Measurements from ENCODE around the gene PSMG4. TPM values are rescaled to one million over a fixed set of nuclear protein-coding genes. Genes with fewer than 3 reads are reported as not detected.

PSMG4 gene
- total RNA-seq, 1 experiment from 2014 or later, result 35.0 TPM

- no TSS peak for BruUV-seq (replicated peaks)
- H2AFZ ChIP-seq (ENCODE audit: low read depth, low read length, poor library complexity, severe bottlenecking), result no peak overlapping the region
- H3K4me3 ChIP-seq (replicated peaks in 1 of 2; ENCODE audit: low read depth in 1 of 2, low read length in 2 of 2), result no peak overlapping the region
- ChIA-PET RAD21 (ENCODE audit: low non-redundant PET in 1 of 2, low total read pairs in 2 of 2, uncharacterized antibody in 2 of 2, unreplicated experiment in 2 of 2) (no interaction called here), CTCF (no interaction called here), POLR2A (no interaction called here)
- no peak overlapping the region for H3K27ac ChIP-seq (ENCODE audit: low read depth, low read length)
- peaks cover 26% of the 10 kb centered on the region; the same call in 1 of the 2 replicates for H3K79me2 ChIP-seq (ENCODE audit: insufficient read depth, low read length)
- no peaks in the 10 kb centered on the region for H3K4me1 ChIP-seq (ENCODE audit: control insufficient read depth in 1 of 2, insufficient read depth in 2 of 2, low read length in 2 of 2)
- no peak overlapping the region for H3K9ac ChIP-seq (ENCODE audit: low read length)
- no peak overlapping the region for H3K4me2 ChIP-seq (ENCODE audit: low read length)
- ATAC-seq (no peak), DNase-seq (ENCODE audit: low read depth, low spot score) (no peak)
- H3K36me3 ChIP-seq (ENCODE audit: control insufficient read depth in 1 of 2, insufficient read depth in 2 of 2, low read length in 2 of 2), result peaks cover 6 to 11% of the 10 kb centered on the region in 2 experiments; a peak in 3 of 4 replicates
- no peaks in the 10 kb centered on the region for H3K27me3 ChIP-seq (ENCODE audit: insufficient read depth, low read length)
- TF ChIP-seq EZH2 (IDR thresholded peaks at IDR 0.05) (no peak), REST (IDR thresholded peaks at IDR 0.05; ENCODE audit: low read depth) (no peak), SP1 (IDR thresholded peaks at IDR 0.05; ENCODE audit: low read depth) (no peak), FOSL1 (IDR thresholded peaks at IDR 0.05; ENCODE audit: low read depth) (no peak), CEBPB (IDR thresholded peaks at IDR 0.05; ENCODE audit: low read depth) (no peak), TCF7L2 (IDR thresholded peaks at IDR 0.05; ENCODE audit: borderline replicate concordance, extremely low read depth, insufficient read depth, insufficient read length) (no peak), POLR2AphosphoS5 (IDR thresholded peaks at IDR 0.05; ENCODE audit: low read depth, low read length) (no peak), EZH2phosphoT487 (IDR thresholded peaks at IDR 0.05; ENCODE audit: borderline replicate concordance) (no peak), POLR2A (IDR thresholded peaks at IDR 0.05; ENCODE audit: borderline replicate concordance, extremely low read depth, insufficient read depth, insufficient read length) (no peak), ZFX (IDR thresholded peaks at IDR 0.05) (no peak), SIN3A (IDR thresholded peaks at IDR 0.05; ENCODE audit: low read depth) (no peak), JUND (IDR thresholded peaks at IDR 0.05) (no peak), ZBTB33 (IDR thresholded peaks at IDR 0.05; ENCODE audit: extremely low read depth, insufficient replicate concordance, low read length) (no peak)
- H3K9me2 ChIP-seq (ENCODE audit: insufficient read depth), result no peaks in the 10 kb centered on the region
- intact Hi-C loops (cut with micrococcal nuclease), result loop anchor here (10.0 kb wide), 1 partner anchor 705 kb away; no protein-coding TSS in a partner anchor
- H4K20me1 ChIP-seq (ENCODE audit: insufficient read depth), result no peaks in the 10 kb centered on the region
- H3K9me3 ChIP-seq (ENCODE audit: control insufficient read depth in 1 of 2, insufficient read depth in 1 of 2, low read depth in 1 of 2, low read length in 2 of 2), result no peaks in the 10 kb centered on the region
These were observed 11.5 kb downstream of the PSMG4 start for GRCh38 chr6:3270258-3270657.
